ENCODE data around the gene CITED2.

CITED2 gene

DNA sequence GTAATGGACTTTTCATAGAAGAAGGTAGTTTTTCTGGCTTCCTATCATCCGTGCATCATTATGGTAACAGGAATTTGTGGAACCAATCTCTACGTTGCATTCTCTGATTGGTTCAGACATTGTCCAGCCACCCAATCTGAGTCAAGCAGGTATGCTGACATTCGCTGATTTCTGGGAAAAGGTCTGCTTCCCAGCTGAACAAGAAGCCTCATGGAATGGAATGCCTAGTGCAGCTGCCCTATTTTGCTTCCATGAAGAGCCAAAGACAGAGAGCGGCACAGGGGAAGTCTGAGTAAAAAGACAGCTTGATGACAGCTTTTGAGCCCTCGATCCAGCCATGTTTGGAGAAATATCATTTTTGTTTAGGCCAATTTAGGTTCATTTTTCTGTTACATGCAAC is 44.1 kb downstream of the CITED2 start:
- DNase-seq (ENCODE audit: low read depth in 2 of 2): no peak

DNA sequence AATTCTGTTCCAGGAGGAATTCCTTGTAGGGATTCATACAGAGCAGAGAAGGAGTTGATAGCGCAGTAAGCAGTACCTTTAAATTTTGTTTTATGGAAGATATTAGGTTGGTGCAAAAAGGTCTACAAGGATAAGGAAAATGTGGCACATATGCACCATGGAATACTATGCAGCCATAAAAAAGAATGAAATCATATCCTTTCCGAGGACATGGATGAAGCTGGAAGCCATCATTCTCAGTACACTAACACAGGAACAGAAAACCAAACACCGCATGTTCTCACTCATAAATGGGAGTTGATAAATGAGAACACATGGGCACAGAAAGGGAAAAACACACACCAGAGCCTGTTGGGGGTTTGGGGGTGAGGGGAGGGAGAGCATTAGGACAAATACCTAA is 45.2 kb downstream of the CITED2 start:
- no peak for DNase-seq (ENCODE audit: low read depth in 2 of 2)

- no peak for DNase-seq (ENCODE audit: low read depth in 2 of 2)
These were observed 47.4 kb downstream of the CITED2 start for GRCh38 chr6:139327038-139327437.

DNA sequence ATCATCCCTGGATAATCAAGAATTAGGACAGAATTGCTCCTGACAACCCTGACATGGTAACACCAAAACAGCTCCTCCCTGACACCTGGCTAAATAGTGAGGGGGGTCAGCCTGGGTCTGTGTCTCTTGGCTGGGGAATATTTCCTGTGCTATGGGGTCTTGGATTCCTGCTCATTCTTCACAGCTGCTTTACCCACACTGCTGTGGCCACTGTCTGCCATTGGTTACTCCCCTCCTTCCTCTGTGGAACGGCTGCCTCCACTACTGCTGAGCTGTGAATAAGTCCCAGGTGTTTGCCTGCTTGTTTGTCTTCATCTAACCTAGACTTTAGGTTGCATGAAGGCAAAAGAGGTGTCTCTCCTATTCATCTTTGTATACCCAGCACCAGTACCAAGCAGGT is 48.8 kb downstream of the CITED2 start:
- no peak for DNase-seq (ENCODE audit: low read depth in 2 of 2)

- DNase-seq (ENCODE audit: low read depth in 2 of 2): no peak
These were observed 49.3 kb downstream of the CITED2 start for GRCh38 chr6:139325125-139325524.

DNA sequence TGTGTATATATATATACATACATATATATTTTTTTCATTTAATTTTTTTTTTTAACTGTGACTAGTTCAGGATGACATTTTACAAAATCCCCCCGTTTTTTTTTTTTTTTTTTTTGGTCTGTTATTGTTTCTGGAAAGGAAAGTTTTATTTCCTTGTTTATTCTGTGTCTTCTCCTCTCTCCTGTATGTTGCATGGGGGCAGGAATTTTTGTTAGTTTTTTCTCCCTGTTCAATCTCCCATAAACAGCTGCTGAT is 50.2 kb downstream of the CITED2 start:
- DNase-seq (ENCODE audit: low read depth in 2 of 2): no peak

- DNase-seq (ENCODE audit: low read depth in 2 of 2): peak; percentile 64 to 70
These were observed 50.7 kb downstream of the CITED2 start for GRCh38 chr6:139323511-139324300.
